GM19324 (cell line): ENCODE measurements around the gene TP53BP1.

Source experiments
- ATAC-seq: cut with Tn5 transposase; IDR thresholded peaks from one replicate; pipeline ENCODE4 v1.9.1; 2021; ENCODE audit warnings: mild to moderate bottlenecking, moderate library complexity; ENCODE audit not compliant: unreplicated experiment, low FRiP score

TP53BP1 gene

GRCh38 chr15:43521419-43521818 lies 28.5 kb upstream of the TP53BP1 start:
- no peak for ATAC-seq

DNA sequence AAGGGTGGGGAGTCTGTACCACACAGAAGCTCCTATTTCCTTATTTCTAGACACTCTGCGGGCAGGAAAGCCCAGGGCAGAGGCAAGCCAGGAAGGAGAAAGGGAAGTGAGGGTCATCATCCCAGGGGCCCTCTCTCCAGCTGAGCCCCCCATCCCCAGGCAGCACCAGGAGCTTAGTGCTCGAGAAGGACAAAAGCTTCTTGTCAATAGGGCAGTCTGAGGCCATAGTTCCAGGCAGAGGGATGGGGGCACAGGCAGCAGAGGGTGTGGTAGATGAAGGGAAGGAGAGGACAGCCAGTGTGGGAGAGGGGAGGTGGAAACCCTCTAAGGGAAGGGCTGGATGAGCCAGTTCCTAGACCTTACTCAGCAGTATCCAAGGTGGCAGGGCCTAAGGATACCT lies 27.2 kb upstream of the TP53BP1 start:
- no peak for ATAC-seq

- no peak for ATAC-seq
Measured at GRCh38 chr15:43519196-43519595, 26.2 kb upstream of the TP53BP1 start.

DNA sequence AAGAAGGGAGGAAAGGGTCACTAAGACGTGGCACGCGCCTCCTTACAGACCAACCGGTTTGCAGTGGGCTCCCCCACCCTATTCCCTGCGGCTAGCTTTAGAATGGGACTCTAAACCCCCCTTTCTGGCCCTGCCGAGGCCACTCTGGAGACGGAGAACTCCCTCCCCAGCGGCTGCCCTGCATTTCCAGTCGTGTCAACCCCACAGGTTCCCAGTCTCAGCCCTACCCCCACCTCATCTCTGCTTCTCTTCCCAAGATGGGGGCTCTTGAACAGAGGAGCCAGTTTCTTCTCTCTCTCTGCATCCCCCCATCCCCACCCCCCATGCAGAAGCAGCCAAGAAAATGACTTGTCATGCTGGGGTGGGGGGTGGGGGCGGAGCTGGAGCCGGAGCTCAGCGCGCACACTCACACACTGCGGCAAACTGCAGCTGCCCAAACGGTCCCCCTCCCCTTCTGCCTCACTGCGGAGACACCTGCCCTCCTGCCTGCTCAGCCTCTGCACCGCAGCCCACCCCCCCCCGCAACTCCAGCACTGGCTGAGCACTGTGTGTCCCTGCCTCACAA lies 25.3 kb upstream of the TP53BP1 start:
- ATAC-seq = no peak

GRCh38 chr15:43517354-43518196 lies 24.6 kb upstream of the TP53BP1 start, which contains the start of gene MAP1A:
Gene MAP1A, plus strand, starts transcription at chr15:43517608. Its CDS starts 3,866 bp downstream, at chr15:43521474.
- no peak for ATAC-seq

- no peak for ATAC-seq
Measured at GRCh38 chr15:43516801-43517353, 23.9 kb upstream of the TP53BP1 start.

GRCh38 chr15:43516185-43516584 lies 23.2 kb upstream of the TP53BP1 start:
- ATAC-seq = no peak

DNA sequence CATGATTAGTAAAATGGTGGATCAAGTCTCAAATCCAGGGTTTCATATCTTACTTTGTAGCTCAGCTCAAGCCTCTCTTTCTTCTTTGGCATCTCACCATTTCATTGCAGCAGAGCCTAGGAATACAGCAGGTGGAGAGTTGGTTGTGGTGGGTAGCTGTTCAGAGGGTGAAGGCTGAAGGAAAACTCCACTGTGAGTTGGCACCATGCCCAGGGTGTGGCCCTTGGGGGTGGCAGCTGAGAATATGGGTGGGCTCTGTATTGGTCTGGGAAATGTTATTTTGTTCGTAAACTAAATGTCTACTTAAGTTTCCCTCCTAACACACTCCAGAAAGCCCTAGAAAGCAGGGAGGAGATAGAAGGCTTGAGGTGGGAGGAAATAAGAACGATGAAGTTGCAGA lies 22.8 kb upstream of the TP53BP1 start:
- no peak for ATAC-seq

DNA sequence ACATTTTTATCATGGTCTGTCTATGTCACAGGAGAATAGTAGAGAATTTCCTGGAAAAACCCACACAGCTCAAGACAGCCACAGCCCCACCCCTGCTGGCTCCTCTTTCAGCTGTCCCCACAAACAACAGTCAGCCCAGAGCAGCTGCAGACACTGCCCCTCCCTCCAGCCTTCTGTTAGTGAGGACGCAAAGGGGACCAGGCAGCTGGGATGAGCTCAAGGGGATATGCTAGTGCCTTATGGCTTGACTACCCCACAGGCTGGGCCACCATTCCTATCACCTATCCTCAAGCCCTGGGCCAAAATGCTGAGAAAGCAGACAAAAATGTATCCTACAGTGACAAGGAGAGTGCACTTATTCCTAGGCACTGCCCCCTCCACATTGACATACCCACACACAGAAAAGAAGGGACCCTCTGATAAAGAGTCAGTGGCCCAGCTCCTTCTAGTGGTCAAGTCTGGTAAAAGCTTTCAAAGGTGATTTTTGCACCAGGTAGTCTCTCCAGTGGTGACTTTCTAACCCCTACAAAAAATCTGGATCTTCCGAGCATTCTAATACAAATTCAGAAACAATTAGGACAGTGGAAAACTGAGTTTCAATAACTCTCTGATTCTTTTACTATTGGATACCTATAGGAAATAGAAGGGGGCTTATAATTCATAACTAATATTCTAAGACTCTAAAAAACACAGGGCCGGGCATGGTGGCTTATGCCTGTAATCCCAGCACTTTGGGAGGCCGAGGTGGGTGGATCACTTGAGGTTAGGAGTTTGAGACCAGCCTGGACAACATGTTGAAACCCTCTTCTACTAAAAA lies 21.5 kb upstream of the TP53BP1 start:
- no peak for ATAC-seq

- ATAC-seq = no peak
Measured at GRCh38 chr15:43513550-43513949, 20.6 kb upstream of the TP53BP1 start.

GRCh38 chr15:43511012-43511885 lies 18.3 kb upstream of the TP53BP1 start:
- ATAC-seq = no peak

DNA sequence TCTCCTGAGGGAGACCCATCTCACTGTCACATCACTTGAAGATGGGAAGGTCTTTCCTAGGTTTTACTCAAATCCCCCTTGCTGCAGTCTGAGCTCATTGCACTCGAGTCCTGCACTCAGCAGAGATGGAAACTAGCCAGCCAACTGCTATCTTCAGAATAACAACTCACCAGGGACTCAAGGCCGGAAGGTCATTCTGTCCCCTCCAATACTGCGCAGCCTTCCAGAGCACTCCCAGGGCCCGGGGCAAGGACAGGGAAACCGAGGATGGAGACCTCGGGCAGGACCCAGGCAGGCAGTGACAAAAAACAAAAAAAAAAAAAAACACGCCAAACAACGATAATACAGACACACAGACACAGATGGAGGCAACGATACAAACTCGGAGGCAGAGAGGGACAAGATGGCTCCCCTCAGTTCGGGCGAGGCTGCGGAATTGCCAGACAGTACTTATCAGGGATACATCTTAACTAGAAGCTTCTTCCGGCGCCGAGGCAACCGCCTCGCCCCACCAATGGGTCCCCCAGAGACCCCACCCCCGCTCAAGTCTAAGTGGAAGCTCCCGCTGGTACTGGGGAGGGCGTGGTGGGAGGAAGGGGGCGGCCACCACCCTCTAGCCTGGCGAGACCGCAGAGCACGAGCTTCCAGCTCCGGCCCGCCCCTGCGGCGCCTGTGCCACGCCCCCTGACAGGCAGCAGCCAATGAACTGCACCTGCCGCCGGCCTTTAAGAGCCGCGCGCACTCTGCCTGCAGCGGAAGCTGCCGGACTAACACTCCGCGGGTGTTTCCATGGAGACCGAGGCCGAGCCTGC lies 17.4 kb upstream of the TP53BP1 start:
- peak; percentile 99 for ATAC-seq

DNA sequence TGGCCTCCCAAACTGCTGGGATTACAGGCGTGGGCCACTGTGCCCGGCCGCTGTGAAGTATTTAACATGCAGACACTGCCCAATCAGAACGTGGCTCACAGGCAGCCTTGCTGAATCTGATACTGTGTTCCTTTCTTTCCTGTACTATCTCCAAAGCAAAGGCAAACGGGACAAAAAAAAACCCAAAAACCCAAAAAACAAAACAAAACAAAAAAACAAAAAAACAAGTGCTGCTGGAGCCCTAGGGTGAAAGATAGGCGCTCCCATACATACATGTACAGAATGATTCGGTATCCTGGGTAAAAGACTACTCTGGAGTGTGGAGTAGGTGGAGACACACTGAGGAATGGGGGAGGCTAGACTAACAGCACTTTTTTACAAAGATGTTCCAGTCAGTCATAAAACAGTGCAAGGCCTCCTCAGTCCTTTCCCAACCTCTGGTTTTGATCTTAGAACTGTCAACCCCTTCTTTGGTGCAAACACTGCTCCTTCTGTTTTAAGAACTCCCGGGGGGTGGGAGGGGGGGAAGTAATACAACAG lies 16.8 kb upstream of the TP53BP1 start:
- ATAC-seq = no peak

- ATAC-seq = no peak
Measured at GRCh38 chr15:43508991-43509659, 16.2 kb upstream of the TP53BP1 start.

- no peak for ATAC-seq
Measured at GRCh38 chr15:43508421-43508820, 15.5 kb upstream of the TP53BP1 start.

- no peak for ATAC-seq
Measured at GRCh38 chr15:43505738-43506137, 12.8 kb upstream of the TP53BP1 start.

GRCh38 chr15:43499635-43500034 lies 6.7 kb upstream of the TP53BP1 start:
- ATAC-seq = no peak

- ATAC-seq = no peak
Measured at GRCh38 chr15:43498990-43499389, 6.0 kb upstream of the TP53BP1 start.
